Ishikawa (cell line): ENCODE measurements around the gene LCP2.

ENCODE experiments used
- CEBPB ChIP-seq: IDR thresholded peaks from 2 replicates; pipeline ENCODE4 v1.6.1; 2012
- EGR1 ChIP-seq: IDR thresholded peaks from 2 replicates; pipeline ENCODE4 v1.6.1; 2012
- EP300 ChIP-seq: IDR thresholded peaks from 2 replicates; pipeline ENCODE4 v1.6.1; 2012; ENCODE audit warnings: borderline replicate concordance
- FOXM1 ChIP-seq: IDR thresholded peaks from 2 replicates; pipeline ENCODE4 v1.6.1; 2012; ENCODE audit warnings: low read depth, borderline replicate concordance
- MAX ChIP-seq: IDR thresholded peaks from 2 replicates; pipeline ENCODE4 v1.6.1; 2012
- RAD21 ChIP-seq: IDR thresholded peaks from 2 replicates; pipeline ENCODE4 v1.6.1; 2012; ENCODE audit warnings: low read depth
- TCF12 ChIP-seq: IDR thresholded peaks from 2 replicates; pipeline ENCODE4 v1.6.1; 2012; ENCODE audit warnings: low read depth
- TEAD4 ChIP-seq: IDR thresholded peaks from 2 replicates; pipeline ENCODE4 v1.6.1; 2012
- USF1 ChIP-seq: IDR thresholded peaks from 2 replicates; pipeline ENCODE4 v1.6.1; 2012
- ZBTB7A ChIP-seq: IDR thresholded peaks from 2 replicates; pipeline ENCODE4 v1.6.1; 2012; ENCODE audit warnings: low read depth
- TF ChIP-seq, protein P1 (sequence below): IDR thresholded peaks from 2 replicates; pipeline ENCODE4 v1.6.1; 2012; ENCODE audit warnings: low read depth, mild to moderate bottlenecking

DNA sequence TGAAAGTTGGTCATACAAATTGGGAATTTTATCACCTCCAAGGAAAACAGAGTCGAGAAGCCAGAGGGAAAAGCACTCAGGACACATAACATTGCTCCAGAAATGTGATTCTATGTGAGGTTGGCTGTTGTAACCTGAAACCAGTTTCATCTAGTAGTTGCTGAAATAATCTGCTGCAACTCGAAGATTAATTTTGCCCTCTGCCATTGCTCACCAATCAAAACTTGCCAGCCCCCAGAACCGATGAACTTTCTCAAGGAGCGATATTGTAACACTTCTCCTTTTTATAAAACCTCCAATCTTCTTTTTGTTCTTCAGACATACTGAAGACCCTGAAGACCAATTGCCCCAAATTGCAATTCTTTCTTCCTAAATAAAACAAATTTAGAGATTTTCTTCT, 33.7 kb downstream of the LCP2 start:
- TF ChIP-seq RAD21 = no peak
- TF ChIP-seq EP300 = no peak
- TF ChIP-seq ZBTB7A = no peak
- TF ChIP-seq CEBPB = no peak
- no peak for TF ChIP-seq TCF12
- no peak for TF ChIP-seq MAX
- TF ChIP-seq, protein P1, sequence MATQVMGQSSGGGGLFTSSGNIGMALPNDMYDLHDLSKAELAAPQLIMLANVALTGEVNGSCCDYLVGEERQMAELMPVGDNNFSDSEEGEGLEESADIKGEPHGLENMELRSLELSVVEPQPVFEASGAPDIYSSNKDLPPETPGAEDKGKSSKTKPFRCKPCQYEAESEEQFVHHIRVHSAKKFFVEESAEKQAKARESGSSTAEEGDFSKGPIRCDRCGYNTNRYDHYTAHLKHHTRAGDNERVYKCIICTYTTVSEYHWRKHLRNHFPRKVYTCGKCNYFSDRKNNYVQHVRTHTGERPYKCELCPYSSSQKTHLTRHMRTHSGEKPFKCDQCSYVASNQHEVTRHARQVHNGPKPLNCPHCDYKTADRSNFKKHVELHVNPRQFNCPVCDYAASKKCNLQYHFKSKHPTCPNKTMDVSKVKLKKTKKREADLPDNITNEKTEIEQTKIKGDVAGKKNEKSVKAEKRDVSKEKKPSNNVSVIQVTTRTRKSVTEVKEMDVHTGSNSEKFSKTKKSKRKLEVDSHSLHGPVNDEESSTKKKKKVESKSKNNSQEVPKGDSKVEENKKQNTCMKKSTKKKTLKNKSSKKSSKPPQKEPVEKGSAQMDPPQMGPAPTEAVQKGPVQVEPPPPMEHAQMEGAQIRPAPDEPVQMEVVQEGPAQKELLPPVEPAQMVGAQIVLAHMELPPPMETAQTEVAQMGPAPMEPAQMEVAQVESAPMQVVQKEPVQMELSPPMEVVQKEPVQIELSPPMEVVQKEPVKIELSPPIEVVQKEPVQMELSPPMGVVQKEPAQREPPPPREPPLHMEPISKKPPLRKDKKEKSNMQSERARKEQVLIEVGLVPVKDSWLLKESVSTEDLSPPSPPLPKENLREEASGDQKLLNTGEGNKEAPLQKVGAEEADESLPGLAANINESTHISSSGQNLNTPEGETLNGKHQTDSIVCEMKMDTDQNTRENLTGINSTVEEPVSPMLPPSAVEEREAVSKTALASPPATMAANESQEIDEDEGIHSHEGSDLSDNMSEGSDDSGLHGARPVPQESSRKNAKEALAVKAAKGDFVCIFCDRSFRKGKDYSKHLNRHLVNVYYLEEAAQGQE = no peak
- TF ChIP-seq FOXM1 = no peak
- TF ChIP-seq USF1 = no peak
- TF ChIP-seq TEAD4 = no peak
- TF ChIP-seq EGR1 = no peak
